ENCODE data around the gene CHCHD3. TPM values are rescaled to one million over a fixed set of nuclear protein-coding genes. Genes with fewer than 3 reads are reported as not detected.
A peak's percentile ranks its signal among the peaks of the same experiment; 100 is the strongest.

Gene CHCHD3
- total RNA-seq, 1 donor from 2014 or later = 42.2 TPM

- no peak for DNase-seq (ENCODE audit: low spot score)
Measured at GRCh38 chr7:132743974-132744373, 337.9 kb downstream of the CHCHD3 start.

GRCh38 chr7:132742189-132742612 lies 339.7 kb downstream of the CHCHD3 start:
- DNase-seq (ENCODE audit: low spot score) = peak; percentile 50

DNA sequence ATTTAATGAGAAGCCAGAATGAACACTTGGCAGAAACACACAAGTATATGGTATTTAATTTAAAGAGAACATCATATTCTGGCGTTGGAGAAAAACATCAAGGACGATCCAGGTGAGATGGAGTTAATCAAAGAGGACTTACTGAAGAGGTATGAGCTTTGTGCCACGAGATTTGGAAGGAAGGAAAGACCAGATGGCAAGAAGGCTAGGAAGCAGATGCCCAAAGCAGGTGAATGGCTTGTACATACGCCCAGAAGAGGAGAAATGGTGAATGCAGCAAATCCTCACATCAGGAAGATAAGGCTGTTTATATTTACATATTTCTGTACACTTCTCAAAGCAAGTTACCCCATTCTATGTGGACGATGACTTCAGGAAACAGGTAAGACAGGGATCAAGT lies 341.7 kb downstream of the CHCHD3 start:
- DNase-seq (ENCODE audit: low spot score) = no peak

- DNase-seq (ENCODE audit: low spot score) = no peak
Measured at GRCh38 chr7:132739271-132739955, 342.5 kb downstream of the CHCHD3 start.

GRCh38 chr7:132738254-132738653 lies 343.6 kb downstream of the CHCHD3 start:
- DNase-seq (ENCODE audit: low spot score) = no peak

DNA sequence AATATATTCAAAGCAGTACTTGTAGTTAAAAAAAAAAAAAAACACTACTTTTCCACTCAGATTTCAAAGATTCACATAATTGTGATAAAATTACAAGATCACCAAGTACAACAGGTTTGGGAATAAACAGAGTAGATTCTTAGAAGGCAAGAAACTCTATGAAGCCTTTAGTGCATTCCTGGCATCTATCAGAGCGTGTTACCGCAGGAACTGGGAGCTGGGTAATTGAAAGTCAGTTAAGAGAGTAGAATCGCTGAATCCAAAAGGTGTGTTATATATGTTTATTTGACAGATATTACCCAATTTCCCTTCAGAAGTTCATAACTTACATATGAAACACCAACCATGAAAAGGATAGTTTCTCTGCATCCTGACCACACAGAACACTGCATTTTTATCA lies 346.4 kb downstream of the CHCHD3 start:
- DNase-seq (ENCODE audit: low spot score) = no peak

Other genes starting within 250 kb of the CHCHD3 start
- gene EXOC4, start 171.0 kb upstream of the CHCHD3 start, total RNA-seq = 71.3 TPM